Measurements from ENCODE around the gene CHID1.

DNA sequence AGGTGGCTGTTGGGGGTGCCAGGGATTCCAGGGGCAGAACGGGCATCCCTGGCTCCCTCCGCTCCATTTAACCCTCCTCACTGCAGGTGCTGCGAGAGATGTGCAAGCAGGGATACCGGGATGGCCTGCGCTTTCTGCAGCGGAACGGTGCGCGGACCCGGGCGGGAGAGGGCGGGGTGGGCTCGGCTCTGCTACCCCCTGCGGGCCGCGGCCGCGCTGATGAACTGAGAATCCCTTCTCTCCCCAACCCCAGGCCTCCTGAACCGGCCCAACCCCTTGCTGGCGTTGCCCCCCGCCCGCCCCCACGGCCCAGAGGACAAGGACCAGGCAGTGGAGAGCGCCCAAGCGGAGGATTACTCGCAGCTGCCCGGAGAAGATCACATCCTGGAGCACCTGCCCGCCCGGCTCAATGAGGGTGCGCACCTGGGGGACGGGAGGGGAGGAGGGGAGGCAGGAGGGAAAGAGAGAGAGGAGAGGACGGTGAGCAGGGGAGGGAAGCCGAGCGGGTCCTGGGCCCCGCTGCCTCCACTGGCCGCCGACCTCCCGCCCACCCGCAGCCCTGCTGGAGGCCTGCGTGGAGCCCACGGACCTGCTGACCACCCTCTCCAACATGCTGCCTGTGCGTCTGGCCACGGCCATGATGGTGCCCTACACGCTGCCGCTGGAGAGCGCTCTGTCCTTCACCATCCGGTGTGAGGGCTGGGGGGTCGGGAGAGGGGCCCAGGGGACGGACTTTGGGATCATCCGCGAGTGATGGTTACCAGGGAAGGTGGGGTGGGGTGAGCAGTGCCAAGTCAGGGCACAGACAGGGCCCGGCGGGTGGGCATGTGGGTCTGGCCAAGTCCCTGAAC, 86.9 kb downstream of the CHID1 start:
- TF ChIP-seq, protein P1, sequence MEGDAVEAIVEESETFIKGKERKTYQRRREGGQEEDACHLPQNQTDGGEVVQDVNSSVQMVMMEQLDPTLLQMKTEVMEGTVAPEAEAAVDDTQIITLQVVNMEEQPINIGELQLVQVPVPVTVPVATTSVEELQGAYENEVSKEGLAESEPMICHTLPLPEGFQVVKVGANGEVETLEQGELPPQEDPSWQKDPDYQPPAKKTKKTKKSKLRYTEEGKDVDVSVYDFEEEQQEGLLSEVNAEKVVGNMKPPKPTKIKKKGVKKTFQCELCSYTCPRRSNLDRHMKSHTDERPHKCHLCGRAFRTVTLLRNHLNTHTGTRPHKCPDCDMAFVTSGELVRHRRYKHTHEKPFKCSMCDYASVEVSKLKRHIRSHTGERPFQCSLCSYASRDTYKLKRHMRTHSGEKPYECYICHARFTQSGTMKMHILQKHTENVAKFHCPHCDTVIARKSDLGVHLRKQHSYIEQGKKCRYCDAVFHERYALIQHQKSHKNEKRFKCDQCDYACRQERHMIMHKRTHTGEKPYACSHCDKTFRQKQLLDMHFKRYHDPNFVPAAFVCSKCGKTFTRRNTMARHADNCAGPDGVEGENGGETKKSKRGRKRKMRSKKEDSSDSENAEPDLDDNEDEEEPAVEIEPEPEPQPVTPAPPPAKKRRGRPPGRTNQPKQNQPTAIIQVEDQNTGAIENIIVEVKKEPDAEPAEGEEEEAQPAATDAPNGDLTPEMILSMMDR (IDR thresholded peaks at IDR 0.05): no peak
- no peak for TF ChIP-seq POLR2A (IDR thresholded peaks at IDR 0.05)
